ENCODE data around the gene PRXL2B. TPM values are rescaled to one million over a fixed set of nuclear protein-coding genes. Genes with fewer than 3 reads are reported as not detected.

PRXL2B gene
- total and polyA plus RNA-seq, 10 of the 15 experiments (the other 5 are each of a cell fraction or from before 2014, with no cell fraction given), result 0.44 to 5.6 (median 4.0) TPM

GRCh38 chr1:2571348-2571747 is 15.2 kb upstream of the PRXL2B start (continued):
- TF ChIP-seq RCOR1 (conservative IDR thresholded peaks at IDR 0.05; ENCODE audit: low read depth, low read length) (no peak), CHD1 (IDR thresholded peaks at IDR 0.05; ENCODE audit: low read depth, low read length) (no peak), PML (IDR thresholded peaks at IDR 0.05; ENCODE audit: low read length) (no peak), YBX1 (IDR thresholded peaks at IDR 0.05) (no peak), TCF3 (IDR thresholded peaks at IDR 0.05; ENCODE audit: borderline replicate concordance, insufficient read depth, low read depth, low read length) (no peak), YY1 (IDR thresholded peaks at IDR 0.05; ENCODE audit: low read depth, low read length) (no peak), IKZF1 (conservative IDR thresholded peaks at IDR 0.05) (no peak), SPI1 (IDR thresholded peaks at IDR 0.05; ENCODE audit: borderline replicate concordance, insufficient read depth, low read depth, low read length) (no peak), SUPT20H (IDR thresholded peaks at IDR 0.05; ENCODE audit: borderline replicate concordance, control insufficient read depth, low read depth, low read length) (no peak), NR2C2 (IDR thresholded peaks at IDR 0.05; ENCODE audit: borderline replicate concordance, control insufficient read depth, insufficient read length, low read depth) (no peak), IRF4 (IDR thresholded peaks at IDR 0.05; ENCODE audit: low read depth, low read length) (no peak)
- TF ChIP-seq, protein P1, sequence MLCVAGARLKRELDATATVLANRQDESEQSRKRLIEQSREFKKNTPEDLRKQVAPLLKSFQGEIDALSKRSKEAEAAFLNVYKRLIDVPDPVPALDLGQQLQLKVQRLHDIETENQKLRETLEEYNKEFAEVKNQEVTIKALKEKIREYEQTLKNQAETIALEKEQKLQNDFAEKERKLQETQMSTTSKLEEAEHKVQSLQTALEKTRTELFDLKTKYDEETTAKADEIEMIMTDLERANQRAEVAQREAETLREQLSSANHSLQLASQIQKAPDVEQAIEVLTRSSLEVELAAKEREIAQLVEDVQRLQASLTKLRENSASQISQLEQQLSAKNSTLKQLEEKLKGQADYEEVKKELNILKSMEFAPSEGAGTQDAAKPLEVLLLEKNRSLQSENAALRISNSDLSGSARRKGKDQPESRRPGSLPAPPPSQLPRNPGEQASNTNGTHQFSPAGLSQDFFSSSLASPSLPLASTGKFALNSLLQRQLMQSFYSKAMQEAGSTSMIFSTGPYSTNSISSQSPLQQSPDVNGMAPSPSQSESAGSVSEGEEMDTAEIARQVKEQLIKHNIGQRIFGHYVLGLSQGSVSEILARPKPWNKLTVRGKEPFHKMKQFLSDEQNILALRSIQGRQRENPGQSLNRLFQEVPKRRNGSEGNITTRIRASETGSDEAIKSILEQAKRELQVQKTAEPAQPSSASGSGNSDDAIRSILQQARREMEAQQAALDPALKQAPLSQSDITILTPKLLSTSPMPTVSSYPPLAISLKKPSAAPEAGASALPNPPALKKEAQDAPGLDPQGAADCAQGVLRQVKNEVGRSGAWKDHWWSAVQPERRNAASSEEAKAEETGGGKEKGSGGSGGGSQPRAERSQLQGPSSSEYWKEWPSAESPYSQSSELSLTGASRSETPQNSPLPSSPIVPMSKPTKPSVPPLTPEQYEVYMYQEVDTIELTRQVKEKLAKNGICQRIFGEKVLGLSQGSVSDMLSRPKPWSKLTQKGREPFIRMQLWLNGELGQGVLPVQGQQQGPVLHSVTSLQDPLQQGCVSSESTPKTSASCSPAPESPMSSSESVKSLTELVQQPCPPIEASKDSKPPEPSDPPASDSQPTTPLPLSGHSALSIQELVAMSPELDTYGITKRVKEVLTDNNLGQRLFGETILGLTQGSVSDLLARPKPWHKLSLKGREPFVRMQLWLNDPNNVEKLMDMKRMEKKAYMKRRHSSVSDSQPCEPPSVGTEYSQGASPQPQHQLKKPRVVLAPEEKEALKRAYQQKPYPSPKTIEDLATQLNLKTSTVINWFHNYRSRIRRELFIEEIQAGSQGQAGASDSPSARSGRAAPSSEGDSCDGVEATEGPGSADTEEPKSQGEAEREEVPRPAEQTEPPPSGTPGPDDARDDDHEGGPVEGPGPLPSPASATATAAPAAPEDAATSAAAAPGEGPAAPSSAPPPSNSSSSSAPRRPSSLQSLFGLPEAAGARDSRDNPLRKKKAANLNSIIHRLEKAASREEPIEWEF (IDR thresholded peaks at IDR 0.05; ENCODE audit: insufficient replicate concordance, low read depth, low read length), result no peak

Data from GM12878 (cell line).